ENCODE measurements around the gene GXYLT2.

GXYLT2 gene, protein sequence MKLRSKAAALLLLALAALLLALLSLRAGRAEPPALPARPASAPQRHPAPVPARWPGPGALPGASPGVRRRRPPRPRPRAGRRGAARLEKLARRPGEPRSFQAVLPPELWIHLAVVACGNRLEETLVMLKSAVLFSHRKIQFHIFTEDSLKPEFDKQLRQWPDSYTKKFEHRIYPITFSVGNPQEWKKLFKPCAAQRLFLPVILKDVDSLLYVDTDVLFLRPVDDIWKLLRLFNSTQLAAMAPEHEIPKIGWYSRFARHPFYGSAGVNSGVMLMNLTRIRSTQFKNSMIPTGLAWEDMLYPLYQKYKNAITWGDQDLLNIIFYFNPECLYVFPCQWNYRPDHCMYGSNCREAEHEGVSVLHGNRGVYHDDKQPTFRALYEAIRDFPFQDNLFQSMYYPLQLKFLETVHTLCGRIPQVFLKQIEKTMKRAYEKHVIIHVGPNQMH

DNA sequence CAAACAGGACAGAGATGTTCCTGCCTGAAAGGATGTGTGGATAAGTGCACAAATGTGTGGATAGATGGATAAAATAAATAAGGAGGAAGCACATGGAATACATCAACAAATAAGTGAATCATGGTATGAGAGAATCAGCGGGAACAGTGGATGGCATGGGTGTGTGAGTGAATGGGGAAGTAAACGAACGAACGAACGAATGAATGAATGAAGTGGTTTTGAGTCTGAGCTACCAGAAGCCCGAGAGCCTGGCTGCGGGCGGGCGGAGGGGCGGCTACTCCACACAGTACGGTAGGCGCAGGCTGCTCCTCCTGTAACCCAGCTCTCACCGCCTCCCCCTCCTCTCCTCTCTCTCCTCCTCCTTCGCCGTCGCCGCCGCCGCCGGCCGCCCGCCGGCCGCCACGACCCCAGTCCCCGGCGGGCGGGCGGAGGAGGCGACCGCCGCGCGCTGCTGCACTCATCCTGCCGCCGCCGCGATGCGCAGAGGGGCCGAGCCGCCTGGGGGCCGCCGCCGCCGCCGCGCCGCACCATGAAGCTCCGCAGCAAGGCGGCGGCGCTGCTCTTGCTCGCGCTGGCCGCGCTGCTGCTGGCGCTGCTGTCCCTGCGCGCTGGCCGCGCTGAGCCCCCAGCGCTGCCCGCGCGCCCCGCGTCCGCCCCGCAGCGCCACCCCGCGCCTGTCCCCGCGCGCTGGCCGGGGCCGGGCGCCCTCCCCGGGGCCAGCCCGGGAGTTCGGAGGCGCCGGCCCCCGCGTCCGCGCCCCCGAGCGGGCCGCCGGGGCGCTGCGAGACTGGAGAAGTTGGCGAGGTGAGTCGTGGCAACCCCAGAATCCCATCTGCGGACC is at the start of gene GXYLT2:
Gene GXYLT2, plus strand, starts transcription at position 342 of the 841 bp plus-strand sequence. Its CDS starts 188 bp downstream, at position 530.
- peak within 1 kb of the TSS; percentile 67 for H3K4me3 ChIP-seq (ENCODE audit: low read length)
- TF ChIP-seq, protein P1, sequence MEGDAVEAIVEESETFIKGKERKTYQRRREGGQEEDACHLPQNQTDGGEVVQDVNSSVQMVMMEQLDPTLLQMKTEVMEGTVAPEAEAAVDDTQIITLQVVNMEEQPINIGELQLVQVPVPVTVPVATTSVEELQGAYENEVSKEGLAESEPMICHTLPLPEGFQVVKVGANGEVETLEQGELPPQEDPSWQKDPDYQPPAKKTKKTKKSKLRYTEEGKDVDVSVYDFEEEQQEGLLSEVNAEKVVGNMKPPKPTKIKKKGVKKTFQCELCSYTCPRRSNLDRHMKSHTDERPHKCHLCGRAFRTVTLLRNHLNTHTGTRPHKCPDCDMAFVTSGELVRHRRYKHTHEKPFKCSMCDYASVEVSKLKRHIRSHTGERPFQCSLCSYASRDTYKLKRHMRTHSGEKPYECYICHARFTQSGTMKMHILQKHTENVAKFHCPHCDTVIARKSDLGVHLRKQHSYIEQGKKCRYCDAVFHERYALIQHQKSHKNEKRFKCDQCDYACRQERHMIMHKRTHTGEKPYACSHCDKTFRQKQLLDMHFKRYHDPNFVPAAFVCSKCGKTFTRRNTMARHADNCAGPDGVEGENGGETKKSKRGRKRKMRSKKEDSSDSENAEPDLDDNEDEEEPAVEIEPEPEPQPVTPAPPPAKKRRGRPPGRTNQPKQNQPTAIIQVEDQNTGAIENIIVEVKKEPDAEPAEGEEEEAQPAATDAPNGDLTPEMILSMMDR (conservative IDR thresholded peaks at IDR 0.05; ENCODE audit: low read length), result no peak
- DNase-seq (ENCODE audit: low read depth), result peak; percentile 72

DNA sequence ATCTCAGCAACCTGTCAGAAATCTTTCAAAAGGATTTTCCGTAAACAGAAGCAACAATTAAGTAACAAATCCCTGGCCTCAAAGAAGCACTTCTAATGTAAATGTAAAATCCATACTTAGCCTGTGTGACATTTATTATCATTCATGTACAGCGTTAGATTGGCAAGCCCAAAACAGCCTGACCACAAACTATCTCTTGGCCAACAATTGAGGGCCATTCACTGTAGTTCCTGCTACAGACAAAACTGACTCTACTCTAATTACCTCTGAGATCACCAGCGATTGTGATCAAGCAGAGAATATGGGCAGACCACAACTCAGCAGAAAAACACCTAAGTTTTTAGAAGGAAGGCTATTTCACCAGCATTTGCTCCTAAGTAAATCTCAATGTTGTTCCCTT is 48.8 kb upstream of the GXYLT2 start:
- H3K4me3 ChIP-seq (ENCODE audit: low read length), result no peak overlapping the region
- TF ChIP-seq, protein P1 (conservative IDR thresholded peaks at IDR 0.05; ENCODE audit: low read length), result no peak
- no peak for DNase-seq (ENCODE audit: low read depth)

DNA sequence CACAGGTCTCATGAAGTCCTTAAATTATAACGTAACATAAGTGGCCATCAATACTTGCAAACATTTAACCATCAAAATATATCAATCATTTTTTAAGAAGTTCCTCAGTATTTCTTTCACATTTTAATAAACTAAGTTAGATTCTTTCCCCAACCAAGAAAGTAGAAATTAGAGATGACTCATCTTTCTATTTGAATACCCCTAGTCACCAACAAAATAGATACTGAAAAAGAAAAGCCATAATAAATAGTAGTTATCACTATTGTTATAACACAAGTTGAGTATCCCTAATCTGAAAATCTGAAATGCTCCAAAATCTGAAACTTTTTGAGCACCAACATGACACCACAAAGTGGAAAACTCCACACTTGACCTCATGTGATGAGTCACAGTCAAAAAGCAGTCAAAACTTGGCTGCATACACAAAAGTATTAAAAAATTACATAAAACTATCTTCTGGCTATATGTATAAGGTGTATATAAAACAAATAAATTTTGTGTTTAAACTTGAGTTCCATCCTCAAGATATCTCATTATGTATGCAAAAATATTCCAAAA is 43.3 kb upstream of the GXYLT2 start:
- H3K4me3 ChIP-seq (ENCODE audit: low read length), result no peak overlapping the region
- DNase-seq (ENCODE audit: low read depth), result peak; percentile 15
- TF ChIP-seq, protein P1 (conservative IDR thresholded peaks at IDR 0.05; ENCODE audit: low read length), result no peak

DNA sequence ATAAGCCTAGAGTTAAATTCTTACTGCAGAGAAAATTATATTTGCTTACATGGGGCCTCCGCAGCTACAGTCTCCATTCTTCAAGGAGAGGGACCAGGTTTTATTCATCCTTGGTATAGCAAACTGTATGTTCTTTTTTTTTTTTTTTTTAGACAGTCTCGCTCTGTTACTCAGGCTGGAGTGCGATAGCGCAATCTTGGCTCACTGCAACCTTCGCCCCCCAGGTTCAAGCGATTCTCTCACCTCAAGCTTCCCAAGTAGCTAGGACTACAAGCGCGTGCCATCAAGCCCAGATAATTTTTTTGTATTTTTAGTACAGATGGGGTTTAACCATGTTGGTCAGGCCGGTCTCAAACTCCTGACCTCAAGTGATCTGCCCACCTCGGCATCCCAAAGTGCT is 41.7 kb upstream of the GXYLT2 start:
- no peak for DNase-seq (ENCODE audit: low read depth)
- H3K4me3 ChIP-seq (ENCODE audit: low read length), result no peak overlapping the region
- TF ChIP-seq, protein P1 (conservative IDR thresholded peaks at IDR 0.05; ENCODE audit: low read length), result no peak

DNA sequence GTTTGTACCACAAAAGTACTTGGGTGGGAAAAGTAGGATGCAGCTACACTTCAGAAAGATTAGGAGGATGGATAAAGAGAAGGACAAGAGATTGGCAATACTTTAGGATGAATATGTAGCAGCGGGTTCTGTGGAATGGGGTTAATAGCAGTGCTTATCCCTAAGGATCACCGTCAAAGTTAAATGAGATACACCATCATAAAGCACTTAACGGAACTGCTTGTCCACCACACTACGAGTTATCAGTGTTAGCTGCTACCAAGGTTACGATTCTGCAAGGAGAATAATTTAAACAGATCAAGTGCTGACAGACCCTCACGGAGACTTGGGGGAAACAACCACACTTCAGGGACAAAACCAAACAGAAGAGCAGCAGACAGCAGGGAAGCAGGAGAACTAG is 40.6 kb upstream of the GXYLT2 start:
- no peak for DNase-seq (ENCODE audit: low read depth)
- TF ChIP-seq, protein P1 (conservative IDR thresholded peaks at IDR 0.05; ENCODE audit: low read length), result no peak
- peak overlapping the region; percentile 96 for H3K4me3 ChIP-seq (ENCODE audit: low read length)

DNA sequence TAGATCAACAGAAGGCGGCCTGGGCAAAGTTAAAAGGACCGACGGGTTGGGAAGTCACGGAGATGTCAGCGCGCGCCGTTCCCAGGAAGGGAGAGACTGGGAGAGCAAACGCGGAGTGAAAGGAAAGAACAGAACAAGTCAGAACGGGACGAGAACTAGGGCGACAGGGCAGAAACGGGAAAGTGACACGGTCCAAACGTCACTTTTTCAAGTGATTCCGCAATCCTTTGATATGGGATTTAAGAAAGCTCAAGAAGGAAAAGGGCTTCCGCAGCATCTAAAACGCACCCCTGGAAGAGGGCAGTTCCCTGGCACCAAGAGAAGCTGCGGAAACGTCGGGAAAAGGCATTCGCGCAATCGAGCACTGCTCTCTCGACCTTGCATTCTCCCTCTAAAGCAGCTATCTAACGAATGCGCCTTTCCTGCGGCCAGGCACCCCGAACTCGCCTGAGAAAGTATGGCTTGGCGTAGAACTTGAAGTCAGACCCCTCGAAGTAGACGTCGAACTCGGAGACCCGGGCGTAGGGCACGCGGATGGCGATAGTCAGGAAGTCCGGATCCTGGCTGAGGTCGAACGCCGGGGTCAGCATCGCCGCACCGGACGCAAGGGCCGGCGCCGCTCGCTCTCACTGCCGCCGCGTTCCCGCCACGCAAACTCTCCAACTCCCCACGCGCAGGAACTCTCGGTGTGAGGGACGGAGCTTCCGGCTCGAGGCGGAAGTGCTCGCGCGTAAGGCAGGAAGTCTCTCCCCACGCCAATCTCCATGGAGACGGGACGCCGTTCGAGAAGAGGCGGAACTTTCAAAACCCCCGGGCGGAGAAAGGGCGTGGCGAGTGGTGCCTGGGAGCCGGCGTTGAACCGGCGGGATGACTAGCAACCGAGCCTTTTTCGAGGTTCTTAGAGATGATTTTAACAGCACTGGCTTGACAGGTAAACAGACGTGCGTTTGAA is 39.8 kb upstream of the GXYLT2 start, which contains the start of gene SHQ1:
Gene SHQ1, minus strand, starts transcription at position 695 of the 952 bp plus-strand sequence. Its CDS starts 105 bp downstream, at position 590.
- peak within 1 kb of the TSS; percentile 96 for H3K4me3 ChIP-seq (ENCODE audit: low read length)
- TF ChIP-seq, protein P1 (conservative IDR thresholded peaks at IDR 0.05; ENCODE audit: low read length), result no peak
- DNase-seq (ENCODE audit: low read depth), result peak; percentile 94

Data from AG10803 (cell line).